Choroid plexus epithelial cell (primary cell): ENCODE measurements around the gene NATD1.
A peak's percentile ranks its signal among the peaks of the same experiment; 100 is the strongest.

ENCODE experiments used
- DNase-seq: peaks from one replicate; pipeline ENCODE4 v3.0.0-alpha.2; 2010; ENCODE audit warnings: low read depth
- H3K4me3 ChIP-seq: 2 replicates; pipeline ENCODE4 v1.5.1; 2011; ENCODE audit warnings: low read depth, mild to moderate bottlenecking, control low read depth, low read length, moderate library complexity
- CTCF ChIP-seq: conservative IDR thresholded peaks from 2 replicates; pipeline ENCODE4 v1.5.1; 2011; ENCODE audit warnings: low read depth, mild to moderate bottlenecking, control low read depth, inconsistent platforms, low read length, moderate library complexity

Gene NATD1

GRCh38 chr17:21288571-21289017, 35.4 kb upstream of the NATD1 start:
- DNase-seq, result no peak
- no peak overlapping the region for H3K4me3 ChIP-seq
- TF ChIP-seq CTCF, result peak; percentile 27

DNA sequence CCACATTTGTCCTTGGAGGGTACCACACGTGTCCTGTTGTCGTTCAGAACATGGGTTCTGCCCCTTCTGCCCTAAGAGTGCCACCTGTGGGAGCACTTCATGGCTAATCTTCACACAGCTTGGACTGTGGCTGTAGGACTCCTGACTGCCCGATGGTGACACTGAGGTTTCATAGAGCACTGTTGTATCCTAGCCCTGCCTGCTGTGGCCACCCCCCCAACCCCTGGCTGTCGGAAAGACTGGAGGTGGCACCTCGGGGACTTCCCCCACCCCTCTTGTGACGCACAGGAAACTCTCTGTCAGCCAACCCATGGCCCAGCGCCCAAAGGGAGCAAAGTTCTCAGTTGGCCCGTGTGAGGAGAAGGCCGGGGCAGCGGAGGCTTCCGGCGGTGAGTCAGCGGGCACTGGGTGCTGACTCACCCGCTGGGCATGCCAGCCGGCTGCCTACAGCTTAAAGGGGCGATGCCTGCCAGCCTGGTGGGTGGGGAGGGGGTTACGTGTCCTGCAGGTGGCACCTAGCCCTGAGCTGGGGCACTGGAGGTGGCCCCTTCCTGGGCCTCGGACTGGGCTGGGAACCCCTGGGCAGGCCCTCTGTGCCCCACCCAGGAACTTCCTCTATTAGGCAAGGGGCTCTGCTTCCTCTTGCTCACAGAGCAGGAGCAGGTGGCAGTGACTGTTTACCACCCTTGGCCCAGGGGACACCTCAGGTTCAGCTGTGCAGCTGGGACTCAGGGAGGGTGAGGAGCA, 34.7 kb upstream of the NATD1 start:
- peak overlapping the region; percentile 24 for H3K4me3 ChIP-seq
- no peak for TF ChIP-seq CTCF
- peak; percentile 91 for DNase-seq

- TF ChIP-seq CTCF, result no peak
- no peak for DNase-seq
- peak overlapping the region; percentile 80 for H3K4me3 ChIP-seq
These were observed 33.9 kb upstream of the NATD1 start for GRCh38 chr17:21286909-21287702.

DNA sequence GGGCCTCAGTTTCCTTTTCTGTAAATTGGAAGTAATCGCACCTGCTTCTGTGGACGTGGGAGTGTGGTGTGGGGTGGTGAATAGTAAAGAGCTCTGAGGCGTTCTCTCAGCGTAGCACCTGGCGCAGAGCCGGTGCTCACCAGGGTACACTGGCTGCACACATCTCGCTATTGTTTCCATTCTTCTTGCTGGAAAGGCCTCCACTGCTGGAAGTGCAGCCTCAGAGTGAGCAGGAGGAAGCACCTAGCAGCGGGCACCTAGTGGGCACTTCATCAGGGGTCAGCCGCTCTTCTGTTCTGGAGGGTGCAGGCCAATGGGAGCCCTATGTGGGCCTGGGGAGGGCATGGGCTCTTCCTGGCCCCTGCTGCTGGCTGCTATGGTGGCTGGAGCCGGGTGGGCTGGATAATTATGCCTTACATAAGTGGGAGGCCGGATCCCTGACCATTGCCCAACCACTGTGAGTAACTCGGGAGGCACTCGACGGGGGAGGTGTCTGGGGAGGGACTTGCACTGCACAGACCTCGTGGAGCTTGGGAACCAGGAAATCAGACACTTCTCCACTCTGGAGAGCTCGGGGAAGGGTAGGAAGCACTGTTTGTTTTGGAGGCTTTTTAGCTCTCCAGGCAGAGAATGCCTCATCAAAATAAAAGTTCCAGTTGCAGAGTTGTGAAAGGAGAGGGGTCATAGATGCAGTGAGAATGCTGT, 33.0 kb upstream of the NATD1 start:
- no peak for TF ChIP-seq CTCF
- peak overlapping the region; percentile 80 for H3K4me3 ChIP-seq
- DNase-seq, result peak; percentile 99

DNA sequence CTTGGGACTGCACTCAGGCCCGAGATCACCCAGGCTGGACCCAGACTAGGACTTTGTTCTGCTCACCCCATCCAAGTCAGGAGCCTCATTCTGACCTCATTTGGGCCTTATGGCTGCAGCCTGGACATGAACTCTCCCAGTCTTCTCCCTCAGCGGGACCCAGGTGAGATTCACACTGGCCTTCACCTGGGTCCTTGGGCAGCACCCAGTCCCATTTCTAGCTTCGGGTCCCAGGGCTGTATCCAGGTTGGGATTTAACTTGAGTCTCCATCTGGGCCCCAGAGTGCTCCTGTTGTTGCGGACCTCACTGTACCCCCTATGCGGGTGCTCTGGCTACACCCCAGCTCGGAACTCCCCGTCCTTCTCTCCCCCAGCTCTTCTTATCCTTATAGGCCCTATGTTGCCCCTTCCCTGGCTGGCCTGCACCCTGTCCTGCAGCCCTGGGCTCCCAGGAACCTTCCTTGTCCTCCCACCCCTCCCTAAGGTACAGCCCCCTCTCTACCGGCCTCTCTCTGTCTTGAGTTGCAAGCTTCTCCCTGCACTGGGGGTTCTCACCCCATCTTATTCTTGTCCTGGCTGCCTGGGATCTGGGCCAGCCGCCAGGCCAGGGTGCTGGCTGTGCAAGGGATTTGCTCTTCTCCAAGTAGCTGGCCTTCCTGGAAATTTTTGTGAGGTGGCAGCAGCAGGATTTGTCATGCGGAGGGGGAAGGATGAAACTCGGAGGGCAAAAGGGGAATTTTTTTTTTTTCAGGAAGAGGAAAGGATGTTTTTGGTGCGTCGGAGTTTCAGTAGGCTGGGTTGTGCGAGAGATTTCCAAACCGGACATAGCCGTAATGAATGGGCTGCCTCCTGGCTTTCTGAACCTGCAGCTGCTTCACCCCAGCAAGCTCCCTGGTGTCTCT, 32.2 kb upstream of the NATD1 start:
- peak; percentile 39 for DNase-seq
- peak overlapping the region; percentile 80 for H3K4me3 ChIP-seq
- peak; percentile 22 for TF ChIP-seq CTCF
